Mesodermal cell (in vitro differentiated cells): ENCODE data around the gene SLC4A3.
"Not testable (repeated sequence)": the region's sequence is repeated elsewhere in the genome, so short reads cannot be mapped to it uniquely, and the experiment has no call there.

Experiments
- H3K27ac ChIP-seq: 2 replicates; pipeline ENCODE4 v1.7.0; 2013; ENCODE audit warnings: mild to moderate bottlenecking, low read depth, low read length, moderate library complexity; ENCODE audit not compliant: severe bottlenecking
- H3K36me3 ChIP-seq: 2 replicates; pipeline ENCODE4 v1.7.1; 2013; ENCODE audit warnings: mild to moderate bottlenecking, low read length, moderate library complexity; ENCODE audit not compliant: control insufficient read depth, insufficient read depth
- H3K4me1 ChIP-seq: one replicate; pipeline ENCODE4 v1.7.1; 2013; ENCODE audit warnings: mild to moderate bottlenecking, low read length; ENCODE audit not compliant: insufficient read depth, control insufficient read depth, poor library complexity, severe bottlenecking
- H3K4me3 ChIP-seq: 2 replicates; pipeline ENCODE4 v1.7.0; 2013; ENCODE audit warnings: low read length, control low read depth, mild to moderate bottlenecking; ENCODE audit not compliant: insufficient read depth, poor library complexity, severe bottlenecking; ENCODE audit errors: extremely low read depth
- H3K9me3 ChIP-seq: 2 replicates; pipeline ENCODE4 v1.7.1; 2013; ENCODE audit warnings: mild to moderate bottlenecking, low read length, moderate library complexity; ENCODE audit not compliant: control insufficient read depth
- WGBS, 2 experiments: methylation state at CpG; one replicate each; pipeline ENCODE4 v1.1.5; 2013; ENCODE audit warnings: missing lambda C conversion rate in 2 of 2; ENCODE audit not compliant: insufficient coverage in 2 of 2; 5-methylcytosine and 5-hydroxymethylcytosine counted together

Gene SLC4A3

DNA sequence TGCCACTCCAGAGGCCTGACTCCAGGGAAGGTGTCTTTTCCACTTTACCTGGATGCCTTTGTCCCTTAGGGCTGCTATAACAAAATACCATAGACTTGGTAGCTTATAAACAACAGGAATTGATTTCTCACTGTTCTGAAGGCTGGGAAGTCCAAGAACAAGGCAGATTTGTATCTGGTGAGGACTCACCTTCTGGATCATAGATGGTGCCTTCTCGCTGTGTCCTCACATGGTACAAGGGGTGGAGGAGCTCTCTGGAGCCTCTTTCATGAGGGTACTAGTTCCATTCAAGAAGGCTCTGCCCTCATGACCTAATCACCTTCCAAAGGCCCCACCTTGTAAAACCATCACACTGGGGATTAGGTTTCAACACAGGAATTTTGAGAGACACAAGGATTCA lies 52.1 kb downstream of the SLC4A3 start:
- Histone ChIP-seq H3K36me3 (no peaks in the 10 kb centered on the region), H3K4me1 (peaks cover 20% of the 10 kb centered on the region), H3K9me3 (peaks cover 26% of the 10 kb centered on the region), H3K4me3 (no peak overlapping the region), H3K27ac (no peak overlapping the region)
- WGBS, 2 experiments, result 83% methylated on average over 1 of the region's 1 CpG; no CpG with 5 or more reads in 1 of the 2 experiments

DNA sequence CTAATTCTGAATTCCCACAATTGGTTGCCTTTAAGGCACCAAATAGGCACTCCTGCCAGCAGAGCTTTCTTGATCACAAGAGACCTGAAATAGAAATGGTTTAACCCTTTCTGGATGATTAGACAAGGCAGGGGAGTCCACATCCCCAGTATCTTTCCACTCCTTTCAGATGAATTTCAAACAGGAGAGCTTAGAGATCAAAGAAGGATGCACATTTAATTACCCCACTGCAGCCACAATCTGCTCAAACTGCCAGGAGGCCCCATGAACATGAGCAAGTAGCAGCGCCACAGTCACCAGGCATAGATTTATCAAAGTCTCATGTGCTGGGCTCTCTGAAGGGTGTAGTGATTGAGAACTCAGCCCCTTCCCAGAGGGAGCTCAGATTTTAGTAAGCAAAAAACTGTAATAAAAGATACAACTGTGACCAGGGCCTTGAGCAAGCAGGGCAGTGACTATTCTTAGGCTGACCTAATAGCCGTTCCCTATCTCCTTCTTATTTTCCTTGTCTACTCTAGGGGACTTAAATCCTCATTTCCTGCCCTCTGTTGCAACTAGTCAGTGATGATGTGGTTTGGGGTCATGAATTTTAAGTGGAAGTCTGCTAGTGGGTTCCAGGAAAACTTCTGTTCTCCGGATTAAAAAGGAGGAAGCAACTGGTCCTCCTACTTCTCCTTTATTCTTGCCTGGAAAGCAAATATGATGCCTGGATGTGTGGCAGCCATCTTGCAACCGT lies 53.7 kb downstream of the SLC4A3 start:
- Histone ChIP-seq H3K36me3 (no peaks in the 10 kb centered on the region), H3K9me3 (peaks cover 26% of the 10 kb centered on the region), H3K4me1 (peaks cover 20% of the 10 kb centered on the region), H3K27ac (peak overlapping the region; percentile 72), H3K4me3 (no peak overlapping the region)
- 71 to 100% methylated on average over 1 to 2 of the region's 4 CpGs for WGBS, 2 experiments

DNA sequence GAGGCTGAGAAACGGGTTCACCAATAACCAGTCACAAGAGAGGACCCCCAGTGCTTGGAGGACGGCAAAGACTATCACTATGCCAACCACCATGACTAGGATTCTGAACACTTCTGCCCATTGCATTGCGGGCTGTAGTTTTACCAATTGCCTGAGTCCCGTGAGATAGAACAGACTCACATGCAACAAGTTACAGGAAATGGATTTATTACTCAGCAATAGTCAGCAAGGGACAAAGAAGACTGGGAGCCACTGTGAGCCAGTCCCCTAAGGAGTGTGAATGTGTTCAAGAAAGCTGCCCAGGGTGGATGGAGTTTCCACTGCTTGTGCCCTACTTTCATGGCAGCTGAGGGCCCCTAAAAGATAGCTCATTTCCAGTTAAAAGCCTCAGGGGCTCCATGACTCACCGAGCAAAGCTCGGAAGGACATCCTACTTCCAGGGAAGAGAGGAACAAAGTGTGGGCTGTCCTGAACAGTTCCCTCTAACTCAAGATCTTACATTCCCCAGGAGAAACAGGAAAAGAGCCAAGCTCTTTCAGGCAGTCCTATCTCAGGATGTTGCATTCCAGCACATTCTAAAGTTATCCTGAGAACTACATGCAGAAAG lies 54.4 kb downstream of the SLC4A3 start:
- peaks cover 26% of the 10 kb centered on the region for H3K9me3 ChIP-seq
- H3K36me3 ChIP-seq, result no peaks in the 10 kb centered on the region
- 72 to 82% methylated on average over 5 to 6 of the region's 6 CpGs for WGBS, 2 experiments
- peaks cover 17% of the 10 kb centered on the region for H3K4me1 ChIP-seq
- no peak overlapping the region for H3K4me3 ChIP-seq
- peak overlapping the region; percentile 72 for H3K27ac ChIP-seq

DNA sequence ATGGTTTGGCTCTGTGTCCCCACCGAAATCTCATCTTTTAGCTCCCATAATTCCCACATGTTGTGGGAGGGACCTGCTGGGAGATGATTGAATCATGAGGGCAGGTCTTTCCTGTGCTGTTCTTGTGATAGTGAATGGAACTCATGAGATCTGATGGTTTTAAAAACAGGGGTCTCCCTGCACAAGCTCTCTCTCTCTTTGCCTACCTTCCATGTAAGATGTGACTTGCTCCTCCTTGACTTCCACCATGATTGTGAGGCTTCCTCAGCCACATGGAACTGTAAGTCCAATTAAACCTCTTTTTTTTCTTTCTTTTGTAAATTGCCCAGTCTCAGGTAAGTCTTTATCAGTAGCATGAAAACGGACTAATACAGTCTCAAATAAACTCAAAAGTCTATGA lies 56.0 kb downstream of the SLC4A3 start:
- not testable (repeated sequence) for H3K4me3 ChIP-seq, H3K36me3 ChIP-seq, H3K27ac ChIP-seq
- Histone ChIP-seq H3K4me1 (peaks cover 21% of the 10 kb centered on the region), H3K9me3 (peaks cover 23% of the 10 kb centered on the region)
- WGBS, 2 experiments, result 100% methylated on average over 1 of the region's 2 CpGs

DNA sequence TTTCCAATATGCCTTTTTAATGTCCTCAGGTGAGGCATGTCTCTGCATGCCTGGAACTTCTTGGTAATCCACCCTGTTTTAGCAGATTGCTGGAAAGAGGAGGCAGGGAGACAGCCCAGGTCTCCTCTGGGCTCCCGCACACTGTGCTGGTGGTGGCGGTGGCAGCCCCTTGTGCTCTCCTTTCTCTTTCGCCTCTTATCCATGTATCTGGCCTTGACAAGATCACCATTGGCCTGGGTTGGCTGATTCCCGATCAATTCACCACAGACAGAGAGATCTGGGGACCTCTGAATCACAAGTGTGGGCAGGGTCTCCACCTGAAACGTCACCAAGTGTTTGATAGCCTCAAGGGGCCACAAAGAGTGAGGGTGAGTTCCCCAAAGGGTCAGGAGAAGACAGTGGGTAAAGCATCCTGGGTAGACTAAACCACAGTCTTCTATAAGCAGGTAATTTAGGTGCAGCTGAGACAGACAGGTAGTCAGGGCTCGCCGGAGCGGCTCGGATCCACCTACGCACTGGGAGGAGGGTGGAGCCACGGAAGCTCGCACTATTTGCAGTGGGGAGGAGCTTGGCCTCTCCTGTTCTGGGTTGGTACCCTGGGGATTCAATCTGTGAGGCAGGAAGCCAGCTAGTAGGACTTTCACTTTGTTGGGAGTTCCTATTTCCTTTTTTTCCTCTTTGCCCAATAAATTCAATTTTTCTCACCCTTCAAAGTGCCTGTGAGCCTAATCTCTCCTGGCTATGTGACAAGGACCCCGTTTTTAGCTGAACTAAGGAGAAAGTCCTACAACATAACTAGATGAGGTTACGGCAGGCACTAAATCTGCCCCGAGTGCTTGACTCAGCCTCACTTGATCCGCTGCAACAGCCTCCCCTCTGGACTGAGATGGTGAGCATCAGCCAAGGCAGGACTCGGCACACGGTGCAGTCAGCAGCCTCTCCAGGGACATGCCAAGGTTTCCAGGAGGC lies 57.6 kb downstream of the SLC4A3 start:
- Histone ChIP-seq H3K9me3 (peaks cover 10% of the 10 kb centered on the region), H3K36me3 (no peaks in the 10 kb centered on the region), H3K4me1 (peaks cover 29% of the 10 kb centered on the region), H3K27ac (no peak overlapping the region), H3K4me3 (no peak overlapping the region)
- 71 to 79% methylated on average over 15 to 16 of the region's 18 CpGs for WGBS, 2 experiments

DNA sequence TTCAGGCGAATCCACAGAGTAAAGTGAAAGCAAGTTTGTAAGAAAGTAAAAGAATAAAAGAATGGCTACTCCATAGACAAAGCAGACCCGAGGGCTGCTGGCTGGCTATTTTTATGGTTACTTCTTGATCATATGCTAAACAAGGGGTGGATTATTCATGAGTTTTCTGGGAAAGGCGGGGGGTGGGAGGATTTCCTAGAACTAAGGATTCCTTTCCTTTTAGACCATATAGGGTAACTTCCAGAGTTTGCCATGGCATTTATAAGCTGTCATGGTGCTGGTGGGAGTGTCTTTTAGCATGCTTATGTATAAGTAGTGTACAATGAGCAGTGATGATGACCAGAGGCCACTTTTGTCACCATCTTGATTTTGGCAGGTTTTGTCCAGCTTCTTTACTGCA lies 59.8 kb downstream of the SLC4A3 start:
- no peak overlapping the region for H3K27ac ChIP-seq
- WGBS, 2 experiments, result 86 to 90% methylated on average over 1 to 2 of the region's 3 CpGs
- peaks cover 26% of the 10 kb centered on the region for H3K4me1 ChIP-seq
- peaks cover 10% of the 10 kb centered on the region for H3K9me3 ChIP-seq
- no peak overlapping the region for H3K4me3 ChIP-seq
- no peaks in the 10 kb centered on the region for H3K36me3 ChIP-seq

DNA sequence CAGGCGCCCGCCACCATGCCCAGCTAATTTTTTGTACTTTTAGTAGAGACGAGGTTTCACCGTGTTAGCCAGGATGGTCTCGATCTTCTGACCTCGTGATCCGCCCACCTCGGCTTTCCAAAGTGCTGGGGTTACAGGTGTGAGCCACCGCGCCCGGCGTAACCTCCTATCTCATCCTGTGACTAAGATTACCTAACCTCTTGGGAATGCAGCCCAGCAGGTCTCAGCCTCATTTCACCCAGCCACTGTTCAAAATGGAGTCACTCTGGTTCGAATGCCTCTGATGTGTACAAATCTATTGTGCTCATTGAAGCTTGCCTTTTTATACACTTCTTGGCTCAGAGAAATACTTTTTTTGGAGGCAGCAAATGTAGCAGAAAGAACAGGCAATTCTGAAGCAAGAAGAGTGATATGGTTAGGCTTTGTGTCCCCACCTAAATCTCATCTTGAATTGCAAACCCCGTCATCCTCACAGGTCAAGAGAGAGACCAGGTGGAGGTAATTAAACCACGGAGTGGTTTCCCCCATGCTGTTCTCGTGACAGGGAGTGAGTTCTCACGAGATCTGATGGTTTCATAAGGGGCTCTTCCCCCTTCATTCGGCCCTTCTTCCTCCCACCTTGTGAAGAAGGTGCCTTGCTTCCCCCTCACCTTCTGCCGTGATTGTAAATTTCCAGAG lies 60.6 kb downstream of the SLC4A3 start:
- no peak overlapping the region for H3K4me3 ChIP-seq
- H3K9me3 ChIP-seq, result peaks cover 7% of the 10 kb centered on the region
- no peaks in the 10 kb centered on the region for H3K36me3 ChIP-seq
- H3K27ac ChIP-seq, result no peak overlapping the region
- WGBS, 2 experiments, result 86 to 90% methylated on average over 15 of the region's 19 CpGs
- peaks cover 18% of the 10 kb centered on the region for H3K4me1 ChIP-seq

DNA sequence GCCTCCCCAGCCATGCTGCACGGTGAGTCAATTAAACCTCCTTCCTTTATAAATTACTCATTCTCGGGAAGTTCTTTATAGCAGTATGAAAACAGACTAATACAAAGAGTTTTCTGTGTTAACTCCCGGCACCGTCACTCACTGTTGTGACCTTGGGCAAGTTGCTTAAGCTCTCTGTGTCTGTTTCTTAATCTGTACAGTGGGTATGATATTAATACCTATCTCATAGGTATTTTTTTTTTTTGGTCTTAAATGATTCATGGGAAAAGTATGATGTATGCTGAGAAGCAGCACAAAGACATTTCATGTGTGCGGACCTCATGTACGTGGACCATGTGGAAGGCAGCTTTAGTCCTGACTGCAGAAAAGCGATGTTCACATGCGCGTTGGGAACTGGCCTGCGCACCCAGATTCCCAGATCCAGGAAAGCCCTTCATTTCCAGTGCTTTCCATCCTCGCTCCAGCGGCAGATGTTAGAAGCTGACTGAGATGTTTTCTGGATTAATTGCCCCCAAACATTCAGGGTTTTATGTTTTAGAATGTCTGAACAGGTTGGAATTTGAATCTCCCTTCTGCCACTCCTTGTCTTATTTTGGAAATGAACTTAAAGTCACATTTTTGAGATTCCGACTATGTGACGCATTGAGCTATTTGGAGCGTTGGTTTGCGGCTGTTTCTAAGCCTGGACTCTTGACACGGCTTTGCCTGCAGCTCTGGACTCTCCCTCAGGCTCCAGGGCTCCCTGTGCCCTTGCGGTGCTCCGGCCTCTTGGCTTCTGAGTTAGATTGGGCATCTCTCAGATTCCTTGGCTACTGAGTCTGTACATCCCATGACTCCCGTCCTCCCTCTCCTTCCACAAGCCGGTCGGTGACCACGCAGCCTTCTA lies 61.4 kb downstream of the SLC4A3 start:
- Histone ChIP-seq H3K9me3 (no peaks in the 10 kb centered on the region), H3K27ac (peak overlapping the region; percentile 75), H3K36me3 (no peaks in the 10 kb centered on the region), H3K4me1 (peaks cover 18% of the 10 kb centered on the region), H3K4me3 (no peak overlapping the region)
- WGBS, 2 experiments, result 87 to 91% methylated on average over 17 to 18 of the region's 23 CpGs

DNA sequence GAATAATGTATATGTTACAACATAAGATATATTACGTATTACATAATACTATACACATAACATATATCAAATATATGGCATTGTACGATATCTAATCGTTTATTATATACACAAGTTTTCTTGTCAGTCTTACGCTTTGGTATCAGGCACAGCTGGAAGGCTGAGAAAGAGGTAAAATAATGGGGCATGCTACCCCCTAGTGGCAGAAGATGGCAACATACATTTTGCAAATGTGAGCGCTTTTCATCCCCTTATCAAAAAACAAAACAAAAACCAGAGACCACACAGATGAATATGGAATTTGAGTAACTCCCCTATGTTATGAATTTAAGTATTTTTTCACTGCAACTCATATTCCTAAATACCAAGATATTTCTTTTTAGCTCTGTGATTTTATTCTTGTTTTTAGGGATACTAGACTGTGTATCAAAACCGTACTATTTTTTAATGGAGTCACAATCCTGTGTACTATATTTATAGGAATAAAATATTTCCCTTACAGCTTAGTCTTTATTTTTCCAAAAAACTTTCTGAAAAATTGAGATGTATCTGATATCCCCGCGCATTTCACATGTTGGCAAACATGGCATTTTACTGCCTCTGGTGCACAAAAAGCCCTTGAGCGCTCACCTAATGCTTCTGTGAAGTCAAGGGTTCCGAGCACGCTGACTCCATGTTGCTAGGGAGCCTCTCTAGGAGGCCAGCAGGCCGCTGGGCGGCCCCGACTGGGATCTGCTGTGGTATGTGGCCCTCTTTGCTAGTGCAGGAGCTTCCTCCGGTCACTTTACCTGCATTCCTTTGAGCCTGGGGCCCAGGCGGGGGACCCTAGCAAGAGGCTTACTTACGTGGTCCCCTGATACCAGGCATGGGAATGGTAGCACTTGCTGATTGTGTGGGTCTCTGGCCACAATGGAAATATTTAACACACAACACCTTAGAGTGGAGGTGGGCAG lies 62.5 kb downstream of the SLC4A3 start:
- Histone ChIP-seq H3K4me3 (no peak overlapping the region), H3K9me3 (no peaks in the 10 kb centered on the region), H3K36me3 (no peaks in the 10 kb centered on the region), H3K27ac (no peak overlapping the region), H3K4me1 (peaks cover 18% of the 10 kb centered on the region)
- WGBS, 2 experiments, result 67 to 81% methylated on average over 8 to 9 of the region's 17 CpGs
